PC-9 (cell line): ENCODE measurements around the gene CDK8.

Experiments used
- CTCF ChIP-seq: fragments of 200-600 bp; sonication (generic); conservative IDR thresholded peaks from 2 replicates; pipeline ENCODE4 v1.6.1; 2017; ENCODE audit warnings: mixed run types, antibody characterized with exemption, mild to moderate bottlenecking, moderate library complexity
- EZH2 ChIP-seq: fragments of 200-600 bp; sonication (generic); IDR thresholded peaks from 2 replicates; pipeline ENCODE4 v1.8.0; 2017; ENCODE audit warnings: antibody characterized with exemption, low read depth

- TF ChIP-seq CTCF: no peak
- TF ChIP-seq EZH2: no peak
Measured at GRCh38 chr13:26411206-26411605, 157.3 kb downstream of the CDK8 start.
